HepG2 (cell line): ENCODE data around the gene CORO1C.

Experiments
- BHLHE40 ChIP-seq: IDR thresholded peaks from 2 replicates; pipeline ENCODE4 v1.6.1; 2011; ENCODE audit warnings: low read length, improper control_type of control experiment
- CBX2 ChIP-seq, 2 experiments: fragments of 200-600 bp in 1 of 2; sonication (generic); formaldehyde crosslinking in 1 of 2; IDR thresholded peaks; 2 replicates each; pipeline versions ENCODE4 v1.7.0 to v1.8.1; 2018 to 2022; ENCODE audit warnings: low read depth in 2 of 2, low read length in 1 of 2, mild to moderate bottlenecking in 1 of 2, missing genetic modification reagents in 1 of 2
- CTCF ChIP-seq: sonication (generic); formaldehyde crosslinking; IDR thresholded peaks from 2 replicates; pipeline ENCODE4 v1.5.0; 2020; ENCODE audit warnings: mild to moderate bottlenecking, missing genetic modification reagents, moderate library complexity
- E2F5 ChIP-seq: sonication (generic); formaldehyde crosslinking; conservative IDR thresholded peaks from 2 replicates; pipeline ENCODE4 v1.4.0; 2020; ENCODE audit warnings: missing genetic modification reagents
- HOXA7 ChIP-seq: sonication (generic); formaldehyde crosslinking; IDR thresholded peaks from 2 replicates; pipeline ENCODE4 v1.8.1; 2022; ENCODE audit warnings: mild to moderate bottlenecking, missing genetic modification reagents, moderate library complexity
- PHB2 ChIP-seq: fragments of 450-650 bp; IDR thresholded peaks from 2 replicates; pipeline ENCODE4 v1.6.1; 2018; ENCODE audit not compliant: partially characterized antibody
- SIN3A ChIP-seq: IDR thresholded peaks from 2 replicates; pipeline ENCODE4 v1.6.1; 2011; ENCODE audit warnings: low read depth, mild to moderate bottlenecking, control low read depth, low read length, borderline replicate concordance
- ZNF143 ChIP-seq: sonication (generic); formaldehyde crosslinking; IDR thresholded peaks from 2 replicates; pipeline ENCODE4 v1.4.0; 2020; ENCODE audit warnings: missing genetic modification reagents

GRCh38 chr12:108638141-108638827 lies 93.0 kb downstream of the CORO1C start:
- TF ChIP-seq CTCF (CRISPR knock-in tag) (no peak), BHLHE40 (no peak), SIN3A (no peak), ZNF143 (CRISPR knock-in tag) (no peak), CBX2 (IDR thresholded peaks at IDR 0.05; ENCODE audit: low read depth, low read length) (no peak), CBX2 (CRISPR knock-in tag; IDR thresholded peaks at IDR 0.05; ENCODE audit: low read depth) (no peak), HOXA7 (no peak), PHB2 (no peak), E2F5 (no peak)
